Measurements from ENCODE around the gene THAP8. TPM values are rescaled to one million over a fixed set of nuclear protein-coding genes. Genes with fewer than 3 reads are reported as not detected.

THAP8 gene
- 10 to 100 TPM in 2 of 12 donors, 1 to 10 TPM in 9, not detected in 1; 5.8 to 17.9 (median 8.1) TPM for polyA plus RNA-seq (ENCODE audit: insufficient read length in 12 of 12)
- long read RNA-seq, donor 1, partial matches to known transcripts = 0 of 4 reads
- long read RNA-seq, donor 1, other reads (novel, unspliced or antisense) = 0 of 4 reads
- long read RNA-seq, donor 2, partial matches to known transcripts = 0 of 4 reads
- long read RNA-seq, donor 2, other reads (novel, unspliced or antisense) = 0 of 4 reads
- long read RNA-seq, donor 3, partial matches to known transcripts = 0 of 3 reads
- long read RNA-seq, donor 3, other reads (novel, unspliced or antisense) = 0 of 3 reads
- long read RNA-seq, donor 4, partial matches to known transcripts = 0 of 1 reads
- long read RNA-seq, donor 4, other reads (novel, unspliced or antisense) = 0 of 1 reads
- long read RNA-seq, donor 5, transcript THAP8-201 (4 exons, 1,825 nt) = major isoform, 6 of 8 reads
- long read RNA-seq, donor 5, partial matches to known transcripts = 0 of 8 reads
- long read RNA-seq, donor 5, other reads (novel, unspliced or antisense) = 0 of 8 reads
- long read RNA-seq, donor 6, partial matches to known transcripts = 0 of 4 reads
- long read RNA-seq, donor 6, other reads (novel, unspliced or antisense) = 0 of 4 reads
- long read RNA-seq, donor 7, partial matches to known transcripts = 0 of 3 reads
- long read RNA-seq, donor 7, other reads (novel, unspliced or antisense) = 0 of 3 reads
- long read RNA-seq, donor 8, transcript THAP8-201 (4 exons, 1,825 nt) = major isoform, 5 of 5 reads
- long read RNA-seq, donor 8, partial matches to known transcripts = 0 of 5 reads
- long read RNA-seq, donor 8, other reads (novel, unspliced or antisense) = 0 of 5 reads
- long read RNA-seq, donor 9, partial matches to known transcripts = 0 of 4 reads
- long read RNA-seq, donor 9, other reads (novel, unspliced or antisense) = 0 of 4 reads
- long read RNA-seq, donor 10, transcript THAP8-201 (4 exons, 1,825 nt) = major isoform, 9 of 10 reads
- long read RNA-seq, donor 10, partial matches to known transcripts = 0 of 10 reads
- long read RNA-seq, donor 10, other reads (novel, unspliced or antisense) = 0 of 10 reads
- long read RNA-seq, donor 11, partial matches to known transcripts = 0 of 4 reads
- long read RNA-seq, donor 11, other reads (novel, unspliced or antisense) = 0 of 4 reads

GRCh38 chr19:36054119-36054732 lies at the start of gene THAP8:
TSS of gene THAP8 (minus strand) at chr19:36054285. CDS start at chr19:36054217, 68 bp downstream.
- DNase-seq = peak; percentile 100

GRCh38 chr19:36103040-36103626 lies 49.0 kb upstream of the THAP8 start:
- DNase-seq = no peak

GRCh38 chr19:36101550-36102327 lies 47.7 kb upstream of the THAP8 start:
- no peak for DNase-seq

- DNase-seq = no peak
Measured at GRCh38 chr19:36100476-36100875, 46.4 kb upstream of the THAP8 start.

- DNase-seq = no peak
Measured at GRCh38 chr19:36099166-36099785, 45.2 kb upstream of the THAP8 start.

GRCh38 chr19:36097036-36097435 lies 43.0 kb upstream of the THAP8 start:
- no peak for DNase-seq

GRCh38 chr19:36093687-36094086 lies 39.6 kb upstream of the THAP8 start:
- no peak for DNase-seq

- no peak for DNase-seq
Measured at GRCh38 chr19:36093146-36093662, 39.1 kb upstream of the THAP8 start.

- no peak for DNase-seq
Measured at GRCh38 chr19:36092566-36092965, 38.5 kb upstream of the THAP8 start.

GRCh38 chr19:36090910-36091695 lies 37.0 kb upstream of the THAP8 start:
- no peak for DNase-seq

GRCh38 chr19:36089847-36090246 lies 35.8 kb upstream of the THAP8 start:
- no peak for DNase-seq

- no peak for DNase-seq
Measured at GRCh38 chr19:36086326-36086725, 32.2 kb upstream of the THAP8 start.

- no peak for DNase-seq
Measured at GRCh38 chr19:36084231-36085009, 30.3 kb upstream of the THAP8 start.

GRCh38 chr19:36082916-36083315 lies 28.8 kb upstream of the THAP8 start:
- DNase-seq = no peak

GRCh38 chr19:36081894-36082293 lies 27.8 kb upstream of the THAP8 start:
- DNase-seq = no peak

- DNase-seq = no peak
Measured at GRCh38 chr19:36081385-36081784, 27.3 kb upstream of the THAP8 start.

GRCh38 chr19:36079389-36079945 lies 25.4 kb upstream of the THAP8 start:
- no peak for DNase-seq

All from muscle of arm (tissue), 14 donors.